NCI-H2196 treated with DMSO at 0.1 percent for 48 hours (cell line): ENCODE data around the gene PTRHD1.
"Not testable (repeated sequence)": the region's sequence is repeated elsewhere in the genome, so short reads cannot be mapped to it uniquely, and the experiment has no call there.

ENCODE experiments used
- DNase-seq: peaks from one replicate; lab custom pipeline; 2025; ENCODE audit not compliant: unreplicated experiment; lab: John Stamatoyannopoulos, UW

The PTRHD1 gene

GRCh38 chr2:24813691-24814137 is 20.5 kb upstream of the PTRHD1 start:
- no peak for DNase-seq

- no peak for DNase-seq
Measured at GRCh38 chr2:24809316-24810007, 16.3 kb upstream of the PTRHD1 start.

- no peak for DNase-seq
Measured at GRCh38 chr2:24806661-24807036, 13.5 kb upstream of the PTRHD1 start.

- not testable (repeated sequence) for DNase-seq
Measured at GRCh38 chr2:24805811-24806660, 12.8 kb upstream of the PTRHD1 start.

- DNase-seq: not testable (repeated sequence)
Measured at GRCh38 chr2:24800487-24800886, 7.3 kb upstream of the PTRHD1 start.

GRCh38 chr2:24797644-24798043 is 4.5 kb upstream of the PTRHD1 start:
- no peak for DNase-seq

GRCh38 chr2:24793761-24794435 is 707 bp upstream of the PTRHD1 start:
- DNase-seq: no peak

- DNase-seq: no peak
Measured at GRCh38 chr2:24792542-24792873, 683 bp downstream of the PTRHD1 start.

- no peak for DNase-seq
Measured at GRCh38 chr2:24791452-24791851, 1.7 kb downstream of the PTRHD1 start.

GRCh38 chr2:24788816-24789215 is 4.4 kb downstream of the PTRHD1 start:
- no peak for DNase-seq

- no peak for DNase-seq
Measured at GRCh38 chr2:24787532-24787931, 5.7 kb downstream of the PTRHD1 start.

GRCh38 chr2:24785671-24786321 is 7.4 kb downstream of the PTRHD1 start:
- peak; percentile 53 for DNase-seq

- no peak for DNase-seq
Measured at GRCh38 chr2:24783641-24784040, 9.6 kb downstream of the PTRHD1 start.

- DNase-seq: no peak
Measured at GRCh38 chr2:24779116-24779515, 14.1 kb downstream of the PTRHD1 start.

- DNase-seq: no peak
Measured at GRCh38 chr2:24774373-24774772, 18.8 kb downstream of the PTRHD1 start.

- DNase-seq: no peak
Measured at GRCh38 chr2:24771764-24772586, 21.2 kb downstream of the PTRHD1 start.

- DNase-seq: no peak
Measured at GRCh38 chr2:24771061-24771460, 22.1 kb downstream of the PTRHD1 start.

- DNase-seq: no peak
Measured at GRCh38 chr2:24768601-24769000, 24.6 kb downstream of the PTRHD1 start.

GRCh38 chr2:24768013-24768412 is 25.2 kb downstream of the PTRHD1 start:
- no peak for DNase-seq

- DNase-seq: no peak
Measured at GRCh38 chr2:24766609-24767008, 26.6 kb downstream of the PTRHD1 start.

- no peak for DNase-seq
Measured at GRCh38 chr2:24763843-24764242, 29.3 kb downstream of the PTRHD1 start.
